Transverse colon (tissue), 4 donors: ENCODE data around the gene HOPX. TPM values are rescaled to one million over a fixed set of nuclear protein-coding genes. Genes with fewer than 3 reads are reported as not detected.
"Not testable (repeated sequence)": the region's sequence is repeated elsewhere in the genome, so short reads cannot be mapped to it uniquely, and the experiment has no call there.

Source experiments
- DNase-seq: peaks from one replicate; pipeline ENCODE4 v3.0.0-alpha.2; 2019
- H3K27ac ChIP-seq, 4 donors: fragments of 200-600 bp; sonication (generic); 2 replicates each; pipeline ENCODE4 v1.5.1; 2016 to 2018; ENCODE audit warnings: inconsistent platforms in 4 of 4
- H3K27me3 ChIP-seq: fragments of 200-600 bp; sonication (generic); 2 replicates; pipeline ENCODE4 v1.5.1; 2017; ENCODE audit warnings: inconsistent platforms
- H3K36me3 ChIP-seq, 4 donors: fragments of 200-600 bp; sonication (generic); 2 replicates each; pipeline ENCODE4 v1.5.1; 2017 to 2019; ENCODE audit warnings: inconsistent platforms in 4 of 4
- H3K4me1 ChIP-seq, 4 donors: fragments of 200-600 bp; sonication (generic); 2 replicates each; pipeline ENCODE4 v1.5.1; 2017 to 2020; ENCODE audit warnings: inconsistent platforms in 4 of 4
- H3K4me3 ChIP-seq, 4 donors: fragments of 200-600 bp; sonication (generic); 1 replicate in 1 of 4; 2 replicates in 3 of 4; pipeline versions ENCODE4 v1.5.1 to v1.6.1; 2017 to 2019; ENCODE audit warnings: inconsistent platforms in 4 of 4
- H3K9me3 ChIP-seq, 2 donors: fragments of 200-600 bp; sonication (generic); 2 replicates each; pipeline ENCODE4 v1.5.1; 2017 to 2019; ENCODE audit warnings: inconsistent platforms in 2 of 2
- EP300 ChIP-seq: sonication (generic); formaldehyde crosslinking; IDR thresholded peaks from one replicate; pipeline ENCODE4 v1.6.1; 2017; ENCODE audit warnings: antibody characterized with exemption, low read depth
- POLR2A ChIP-seq: fragments of 450-650 bp; IDR thresholded peaks from one replicate; pipeline ENCODE4 v1.6.1; 2016; ENCODE audit warnings: antibody characterized with exemption, mild to moderate bottlenecking, moderate library complexity
- POLR2AphosphoS5 ChIP-seq, 3 donors: sonication (generic); formaldehyde crosslinking; IDR thresholded peaks; one replicate each; pipeline ENCODE4 v1.6.1; 2016; ENCODE audit warnings: antibody characterized with exemption in 3 of 3
- WGBS, 2 donors: methylation state at CpG; one replicate each; pipeline ENCODE4 v1.1.5; 2018; ENCODE audit warnings: low coverage in 1 of 2; 5-methylcytosine and 5-hydroxymethylcytosine counted together
- in situ Hi-C, 4 donors: fragments of 200-750 bp; cut with MboI; loops; one replicate each; pipeline versions ENCODE4 v1.15.0 to v1.15.1; 2017; ENCODE audit warnings: low sequenced_read_pairs in 3 of 4, low pct_ligation_motif_present in 1 of 4, low pct_unique_long_range_greater_than_20kb in 1 of 4
- intact Hi-C: fragments of 100-400 bp; cut with DNase I; formaldehyde crosslinking; loops from one replicate; pipeline ENCODE4 v1.15.1; 2023; ENCODE audit warnings: low total_unique reads
- total RNA-seq, 4 donors: library from RNA; depleted of rRNA; stranded (reverse); fragments of >200 nt; gene quantifications; one replicate each; pipeline ENCODE4 v1.1.0, GENCODE V29; 2016
- TF ChIP-seq, protein P1 (sequence below), 5 experiments: fragments of 200-600 bp in 3 of 5; fragments of 450-650 bp in 2 of 5; sonication (generic) in 3 of 5; IDR thresholded peaks; 1 replicate in 2 of 5; 2 replicates in 3 of 5; pipeline ENCODE4 v1.5.1; 2016 to 2017; ENCODE audit warnings: antibody characterized with exemption in 5 of 5, inconsistent platforms in 3 of 5, mild to moderate bottlenecking in 2 of 5, moderate library complexity in 1 of 5

Gene HOPX
- total RNA-seq, 4 donors from 2014 or later, result 2.6 to 27.5 (median 7.7) TPM

DNA sequence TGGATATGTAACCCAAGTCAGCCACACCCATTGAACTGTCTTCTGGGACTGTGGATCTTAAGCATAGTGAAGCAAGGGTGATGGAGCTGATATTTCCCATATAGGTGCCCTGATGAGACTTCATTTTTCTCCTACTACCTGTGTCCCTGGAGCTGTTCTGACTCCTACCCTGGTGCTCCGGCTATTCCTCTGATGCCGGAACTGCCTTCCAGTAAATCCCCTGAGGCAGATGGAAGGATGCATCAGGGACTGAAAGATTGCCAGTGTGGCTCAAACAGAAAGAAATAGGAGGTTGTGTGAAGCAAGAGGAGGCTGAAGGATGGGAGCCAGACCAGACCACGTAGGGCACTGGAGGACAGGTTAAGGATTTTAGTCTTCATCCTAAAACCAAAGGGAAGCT lies 74.7 kb downstream of the HOPX start:
- in situ Hi-C loops (no loop called here), intact Hi-C loops (no loop called here)
- Histone ChIP-seq H3K27me3 (no peaks in the 10 kb centered on the region), H3K9me3 (no peaks in the 10 kb centered on the region), H3K4me1 (no peaks in the 10 kb centered on the region), H3K27ac (no peak overlapping the region), H3K4me3 (no peak overlapping the region), H3K36me3 (no peaks in the 10 kb centered on the region)
- TF ChIP-seq, protein P1, sequence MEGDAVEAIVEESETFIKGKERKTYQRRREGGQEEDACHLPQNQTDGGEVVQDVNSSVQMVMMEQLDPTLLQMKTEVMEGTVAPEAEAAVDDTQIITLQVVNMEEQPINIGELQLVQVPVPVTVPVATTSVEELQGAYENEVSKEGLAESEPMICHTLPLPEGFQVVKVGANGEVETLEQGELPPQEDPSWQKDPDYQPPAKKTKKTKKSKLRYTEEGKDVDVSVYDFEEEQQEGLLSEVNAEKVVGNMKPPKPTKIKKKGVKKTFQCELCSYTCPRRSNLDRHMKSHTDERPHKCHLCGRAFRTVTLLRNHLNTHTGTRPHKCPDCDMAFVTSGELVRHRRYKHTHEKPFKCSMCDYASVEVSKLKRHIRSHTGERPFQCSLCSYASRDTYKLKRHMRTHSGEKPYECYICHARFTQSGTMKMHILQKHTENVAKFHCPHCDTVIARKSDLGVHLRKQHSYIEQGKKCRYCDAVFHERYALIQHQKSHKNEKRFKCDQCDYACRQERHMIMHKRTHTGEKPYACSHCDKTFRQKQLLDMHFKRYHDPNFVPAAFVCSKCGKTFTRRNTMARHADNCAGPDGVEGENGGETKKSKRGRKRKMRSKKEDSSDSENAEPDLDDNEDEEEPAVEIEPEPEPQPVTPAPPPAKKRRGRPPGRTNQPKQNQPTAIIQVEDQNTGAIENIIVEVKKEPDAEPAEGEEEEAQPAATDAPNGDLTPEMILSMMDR (IDR thresholded peaks at IDR 0.05), result no peak
- no peak for TF ChIP-seq POLR2A
- TF ChIP-seq EP300, result no peak
- TF ChIP-seq POLR2AphosphoS5 (IDR thresholded peaks at IDR 0.05), result no peak
- no peak for DNase-seq
- 79% methylated on average over 3 of the region's 3 CpGs; no CpG with 5 or more reads in 1 of the 2 donors for WGBS, 2 donors

DNA sequence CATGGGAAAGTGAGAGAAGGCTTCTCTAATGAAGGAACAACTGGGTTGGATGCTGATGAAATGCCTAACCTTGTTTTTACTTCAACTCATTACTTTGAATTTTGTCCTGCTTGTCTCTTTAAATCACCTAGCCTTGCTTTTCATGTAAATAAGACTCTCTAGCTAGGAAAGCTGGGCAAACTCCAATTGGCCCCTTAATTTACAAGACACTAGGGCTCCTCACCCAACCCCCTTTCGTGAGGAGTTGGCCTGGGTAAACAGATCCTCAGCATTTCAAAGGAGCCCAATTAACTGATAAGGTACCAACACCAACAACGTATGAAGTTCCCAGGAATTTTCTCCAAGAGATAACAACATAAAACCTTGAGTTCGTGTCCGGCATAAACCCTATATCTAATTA lies 75.6 kb downstream of the HOPX start:
- in situ Hi-C loops, H3K4me1 ChIP-seq, H3K4me3 ChIP-seq, H3K27ac ChIP-seq, H3K9me3 ChIP-seq, DNase-seq, H3K36me3 ChIP-seq, H3K27me3 ChIP-seq, intact Hi-C loops: not testable (repeated sequence)
- 25% methylated on average over 4 of the region's 4 CpGs; no CpG with 5 or more reads in 1 of the 2 donors for WGBS, 2 donors

DNA sequence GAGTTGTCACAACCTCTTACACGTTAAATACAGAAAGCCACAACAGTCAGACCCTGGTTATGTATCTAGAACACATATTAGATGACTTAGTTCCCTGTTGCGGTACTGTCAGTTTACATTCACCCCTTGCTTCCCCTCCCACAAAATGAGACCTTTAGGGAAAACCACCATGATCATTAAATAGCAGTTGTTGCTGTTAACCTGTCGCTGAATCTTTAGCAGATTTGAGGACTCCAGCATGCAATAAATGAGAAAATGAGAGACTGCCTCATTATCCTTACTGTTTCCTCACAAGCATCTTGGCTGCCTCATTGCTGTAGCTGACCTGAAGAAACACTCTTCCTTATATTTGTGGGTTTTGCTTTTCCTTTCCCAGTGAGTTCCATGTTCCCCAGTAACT lies 77.8 kb downstream of the HOPX start:
- TF ChIP-seq POLR2AphosphoS5 (IDR thresholded peaks at IDR 0.05) (no peak), POLR2A (no peak), EP300 (no peak)
- TF ChIP-seq, protein P1 (IDR thresholded peaks at IDR 0.05), result no peak
- in situ Hi-C loops, result no loop called here
- no peaks in the 10 kb centered on the region for H3K9me3 ChIP-seq
- no peaks in the 10 kb centered on the region for H3K27me3 ChIP-seq
- WGBS, 2 donors, result 68 to 100% methylated on average over 1 to 3 of the region's 3 CpGs
- intact Hi-C loops, result no loop called here
- DNase-seq, result no peak
- H3K27ac ChIP-seq, result no peak overlapping the region
- no peaks in the 10 kb centered on the region for H3K4me1 ChIP-seq
- no peaks in the 10 kb centered on the region for H3K36me3 ChIP-seq
- no peak overlapping the region for H3K4me3 ChIP-seq

Other genes starting within 250 kb of the HOPX start
- 10 to 100 TPM in 1 of 4 donors, 1 to 10 TPM in 2, under 1 TPM in 1; 0.75 to 12.1 (median 4.5) TPM for gene PPAT, start 245.7 kb downstream of the HOPX start, total RNA-seq
- 10 to 100 TPM; 11.6 to 60.1 (median 22.9) TPM for gene PAICS, start 245.0 kb downstream of the HOPX start, total RNA-seq
- gene SRP72, start 213.7 kb downstream of the HOPX start, total RNA-seq, result 10 to 100 TPM; 13.1 to 48.7 (median 33.7) TPM
- gene ARL9, start 175.5 kb downstream of the HOPX start, total RNA-seq, result not detected
- 1 to 10 TPM in 1 of 4 donors, under 1 TPM in 1, not detected in 2; 0.68 to 2.9 TPM for gene SPINK2, start 140.4 kb upstream of the HOPX start, total RNA-seq
- gene REST, start 226.6 kb upstream of the HOPX start, total RNA-seq, result 10 to 100 TPM; 18.7 to 47.8 (median 27.1) TPM